Suprapubic skin (tissue), 4 donors: ENCODE measurements around the gene NCK2.

Experiments
- CTCF ChIP-seq, 2 donors: fragments of 200-600 bp in 1 of 2; fragments of 450-650 bp in 1 of 2; sonication (generic) in 1 of 2; IDR thresholded peaks; one replicate each; pipeline ENCODE4 v1.5.1; 2016 to 2019; ENCODE audit warnings: antibody characterized with exemption in 2 of 2, mild to moderate bottlenecking in 1 of 2, moderate library complexity in 1 of 2
- POLR2A ChIP-seq, 2 donors: fragments of 450-650 bp; IDR thresholded peaks; one replicate each; pipeline ENCODE4 v1.6.1; 2017; ENCODE audit warnings: antibody characterized with exemption in 2 of 2, mild to moderate bottlenecking in 2 of 2, moderate library complexity in 2 of 2
- POLR2AphosphoS5 ChIP-seq, 3 donors: sonication (generic); formaldehyde crosslinking; IDR thresholded peaks; one replicate each; pipeline ENCODE4 v1.6.1; 2017; ENCODE audit warnings: antibody characterized with exemption in 3 of 3

DNA sequence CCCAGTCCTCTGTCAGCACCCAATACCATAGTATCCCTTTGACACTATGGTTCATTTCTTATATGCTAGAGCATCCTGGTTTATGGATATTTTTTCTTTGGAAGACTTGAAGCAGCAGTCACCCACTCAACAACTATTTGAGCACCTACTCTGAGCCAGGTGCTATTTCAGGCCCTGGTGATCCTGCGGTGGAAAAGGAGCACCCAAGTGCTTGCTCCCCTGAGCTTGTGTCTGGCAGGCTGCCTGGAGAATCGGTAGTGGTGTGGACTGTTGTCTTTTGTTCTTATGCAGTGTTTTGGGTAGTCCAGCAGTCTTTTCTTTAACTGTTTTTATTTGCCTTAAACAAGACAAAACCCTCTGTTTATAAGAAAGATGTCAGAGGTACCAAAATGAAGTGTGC, 28.9 kb downstream of the NCK2 start:
- TF ChIP-seq POLR2AphosphoS5 (IDR thresholded peaks at IDR 0.05): no peak
- TF ChIP-seq POLR2A (IDR thresholded peaks at IDR 0.05): no peak
- TF ChIP-seq CTCF (IDR thresholded peaks at IDR 0.05): no peak
